Panc1 (cell line): ENCODE results near the gene LMNTD2.
A peak's percentile ranks its signal among the peaks of the same experiment; 100 is the strongest.

Experiments
- CTCF ChIP-seq: fragments of 450-650 bp; IDR thresholded peaks from 2 replicates; pipeline ENCODE4 v1.5.1; 2017; ENCODE audit warnings: mild to moderate bottlenecking
- POLR2AphosphoS5 ChIP-seq: IDR thresholded peaks from 2 replicates; pipeline ENCODE4 v1.6.1; 2012; ENCODE audit warnings: mild to moderate bottlenecking, low read depth, low read length, moderate library complexity
- REST ChIP-seq, 2 experiments: IDR thresholded peaks; 2 replicates each; pipeline ENCODE4 v1.6.1; 2011 to 2012; ENCODE audit warnings: low read depth in 2 of 2, control low read depth in 1 of 2, low read length in 1 of 2, mild to moderate bottlenecking in 1 of 2, moderate library complexity in 1 of 2; ENCODE audit not compliant: insufficient read depth in 1 of 2
- SIN3A ChIP-seq: IDR thresholded peaks from 2 replicates; pipeline ENCODE4 v1.6.1; 2012; ENCODE audit warnings: low read depth, mild to moderate bottlenecking, low read length, moderate library complexity, borderline replicate concordance; ENCODE audit not compliant: insufficient read depth
- TCF7L2 ChIP-seq: IDR thresholded peaks from 2 replicates; pipeline ENCODE4 v1.6.1; 2011; ENCODE audit warnings: mild to moderate bottlenecking, low read depth, low read length, inconsistent platforms

- 0 out of 4 replicates have a peak, but pooled peaks of 1 of the 2 experiments have one; percentile 16 for TF ChIP-seq REST (IDR thresholded peaks at IDR 0.05; ENCODE audit: insufficient read depth in 1 of 2, low read depth in 2 of 2, low read length in 1 of 2)
- TF ChIP-seq CTCF: no peak; the same call in 1 of the 2 replicates
- TF ChIP-seq SIN3A: 0 out of 2 replicates have a peak, but pooled peaks have one; percentile 12
- no peak for TF ChIP-seq TCF7L2
- TF ChIP-seq POLR2AphosphoS5: no peak; the same call in 1 of the 2 replicates
Observed at GRCh38 chr11:554428-555226, 5.9 kb downstream of the LMNTD2 start.
